DMS 273 (cell line): ENCODE measurements around the gene PNPLA6.
"Not testable (repeated sequence)": the region's sequence is repeated elsewhere in the genome, so short reads cannot be mapped to it uniquely, and the experiment has no call there.

ENCODE experiments used
- DNase-seq: peaks from one replicate; lab custom pipeline; 2025; ENCODE audit not compliant: unreplicated experiment; lab: John Stamatoyannopoulos, UW

The PNPLA6 gene

GRCh38 chr19:7529610-7530490 is 5.7 kb upstream of the PNPLA6 start:
- DNase-seq = no peak

- no peak for DNase-seq
Measured at GRCh38 chr19:7533281-7533885, 2.1 kb upstream of the PNPLA6 start.

- DNase-seq = peak; percentile 92
Measured at GRCh38 chr19:7533925-7534480, 1.5 kb upstream of the PNPLA6 start.

- peak; percentile 70 for DNase-seq
Measured at GRCh38 chr19:7534531-7535046, 928 bp upstream of the PNPLA6 start.

GRCh38 chr19:7535998-7536695 is 630 bp downstream of the PNPLA6 start:
- DNase-seq = no peak

- not testable (repeated sequence) for DNase-seq
Measured at GRCh38 chr19:7538990-7539389, 3.5 kb downstream of the PNPLA6 start.

GRCh38 chr19:7539827-7540425 is 4.4 kb downstream of the PNPLA6 start:
- DNase-seq = no peak

GRCh38 chr19:7540761-7541474 is 5.4 kb downstream of the PNPLA6 start:
- DNase-seq = peak; percentile 24

GRCh38 chr19:7541475-7541824 is 5.9 kb downstream of the PNPLA6 start:
- no peak for DNase-seq

GRCh38 chr19:7541828-7542443 is 6.4 kb downstream of the PNPLA6 start:
- DNase-seq = no peak

- DNase-seq = no peak
Measured at GRCh38 chr19:7542556-7543348, 7.2 kb downstream of the PNPLA6 start.

- no peak for DNase-seq
Measured at GRCh38 chr19:7544626-7545025, 9.1 kb downstream of the PNPLA6 start.

GRCh38 chr19:7545300-7545699 is 9.8 kb downstream of the PNPLA6 start:
- no peak for DNase-seq

- DNase-seq = no peak
Measured at GRCh38 chr19:7545904-7546303, 10.4 kb downstream of the PNPLA6 start.

GRCh38 chr19:7547159-7547558 is 11.6 kb downstream of the PNPLA6 start:
- no peak for DNase-seq

GRCh38 chr19:7549429-7550148 is 14.1 kb downstream of the PNPLA6 start:
- no peak for DNase-seq

GRCh38 chr19:7550169-7550770 is 14.8 kb downstream of the PNPLA6 start:
- no peak for DNase-seq
